ENCODE results near the gene MAIP1. TPM values are rescaled to one million over a fixed set of nuclear protein-coding genes. Genes with fewer than 3 reads are reported as not detected.
A peak's percentile ranks its signal among the peaks of the same experiment; 100 is the strongest.

MAIP1 gene, protein sequence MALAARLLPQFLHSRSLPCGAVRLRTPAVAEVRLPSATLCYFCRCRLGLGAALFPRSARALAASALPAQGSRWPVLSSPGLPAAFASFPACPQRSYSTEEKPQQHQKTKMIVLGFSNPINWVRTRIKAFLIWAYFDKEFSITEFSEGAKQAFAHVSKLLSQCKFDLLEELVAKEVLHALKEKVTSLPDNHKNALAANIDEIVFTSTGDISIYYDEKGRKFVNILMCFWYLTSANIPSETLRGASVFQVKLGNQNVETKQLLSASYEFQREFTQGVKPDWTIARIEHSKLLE
- total RNA-seq (ENCODE audit: low replicate concordance): 20.4 and 22.2 TPM in 2 replicates
- long read RNA-seq, transcript MAIP1-202 (5 exons, 1,386 nt): major isoform, 72 of 79 reads
- long read RNA-seq, partial matches to known transcripts: 1 of 79 reads
- long read RNA-seq, other reads (novel, unspliced or antisense): 6 of 79 reads

GRCh38 chr2:199955339-199956061 lies at the start of gene MAIP1, which contains the start of gene TYW5:
MAIP1 (plus strand) TSS chr2:199955582; CDS start chr2:199955799, 217 bp downstream.
TYW5 (minus strand) TSS chr2:199955491; CDS start chr2:199955470, 21 bp downstream.
- H3K27ac Mint-ChIP-seq: peak within 1 kb of the TSS; percentile 95
- peak within 1 kb of the TSS; percentile 99 for H3K4me3 Mint-ChIP-seq
- peaks cover 3% of the 10 kb centered on the region for H3K36me3 Mint-ChIP-seq
- no peaks in the 10 kb centered on the region for H3K9me3 Mint-ChIP-seq
- H3K4me1 Mint-ChIP-seq (ENCODE audit: unreplicated experiment): peaks cover 16% of the 10 kb centered on the region
- H3K27me3 Mint-ChIP-seq: no peaks in the 10 kb centered on the region
- peak; percentile 87 for DNase-seq (ENCODE audit: extremely low spot score, unreplicated experiment)
- TF ChIP-seq, protein P1, sequence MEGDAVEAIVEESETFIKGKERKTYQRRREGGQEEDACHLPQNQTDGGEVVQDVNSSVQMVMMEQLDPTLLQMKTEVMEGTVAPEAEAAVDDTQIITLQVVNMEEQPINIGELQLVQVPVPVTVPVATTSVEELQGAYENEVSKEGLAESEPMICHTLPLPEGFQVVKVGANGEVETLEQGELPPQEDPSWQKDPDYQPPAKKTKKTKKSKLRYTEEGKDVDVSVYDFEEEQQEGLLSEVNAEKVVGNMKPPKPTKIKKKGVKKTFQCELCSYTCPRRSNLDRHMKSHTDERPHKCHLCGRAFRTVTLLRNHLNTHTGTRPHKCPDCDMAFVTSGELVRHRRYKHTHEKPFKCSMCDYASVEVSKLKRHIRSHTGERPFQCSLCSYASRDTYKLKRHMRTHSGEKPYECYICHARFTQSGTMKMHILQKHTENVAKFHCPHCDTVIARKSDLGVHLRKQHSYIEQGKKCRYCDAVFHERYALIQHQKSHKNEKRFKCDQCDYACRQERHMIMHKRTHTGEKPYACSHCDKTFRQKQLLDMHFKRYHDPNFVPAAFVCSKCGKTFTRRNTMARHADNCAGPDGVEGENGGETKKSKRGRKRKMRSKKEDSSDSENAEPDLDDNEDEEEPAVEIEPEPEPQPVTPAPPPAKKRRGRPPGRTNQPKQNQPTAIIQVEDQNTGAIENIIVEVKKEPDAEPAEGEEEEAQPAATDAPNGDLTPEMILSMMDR (conservative IDR thresholded peaks at IDR 0.05): peak; percentile 27

DNA sequence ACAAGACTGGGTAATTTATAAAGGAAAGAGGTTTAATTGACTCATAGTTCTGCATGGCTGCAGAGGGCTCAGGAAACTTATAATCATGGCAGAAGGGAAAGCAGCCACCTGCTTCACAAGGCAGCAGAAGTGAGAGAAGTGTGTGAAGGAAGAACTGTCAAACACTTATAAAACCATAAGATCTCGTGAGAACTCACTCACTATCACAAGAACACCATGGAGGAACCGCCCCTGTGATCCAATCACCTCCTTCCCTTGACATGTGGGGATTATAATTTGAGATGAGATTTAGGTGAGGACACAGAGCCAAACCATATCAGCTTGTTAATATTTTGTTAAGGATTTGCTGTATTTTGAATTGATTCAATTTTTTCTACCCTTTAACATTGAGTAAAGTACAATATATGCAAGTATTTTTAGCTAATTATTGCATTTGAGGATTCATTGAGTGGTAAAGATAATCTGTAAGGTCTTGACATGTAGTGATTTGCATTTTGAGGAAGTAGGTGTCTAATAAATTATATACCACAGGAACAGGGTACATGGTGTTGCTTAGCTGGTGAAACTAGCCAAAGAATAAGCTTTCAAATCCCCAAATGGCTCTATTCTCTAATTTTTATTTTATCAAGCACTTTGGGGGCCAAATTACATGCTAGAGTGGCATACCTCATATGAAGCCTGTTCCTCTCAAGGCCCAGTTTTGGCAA lies 48.2 kb upstream of the MAIP1 start:
- DNase-seq (ENCODE audit: extremely low spot score, unreplicated experiment): no peak
- Mint-ChIP-seq H3K27me3 (peaks cover 4% of the 10 kb centered on the region), H3K36me3 (no peaks in the 10 kb centered on the region), H3K4me3 (no peak overlapping the region), H3K9me3 (no peaks in the 10 kb centered on the region), H3K4me1 (ENCODE audit: unreplicated experiment) (peaks cover 8% of the 10 kb centered on the region), H3K27ac (no peak overlapping the region)
- TF ChIP-seq, protein P1 (conservative IDR thresholded peaks at IDR 0.05): no peak

DNA sequence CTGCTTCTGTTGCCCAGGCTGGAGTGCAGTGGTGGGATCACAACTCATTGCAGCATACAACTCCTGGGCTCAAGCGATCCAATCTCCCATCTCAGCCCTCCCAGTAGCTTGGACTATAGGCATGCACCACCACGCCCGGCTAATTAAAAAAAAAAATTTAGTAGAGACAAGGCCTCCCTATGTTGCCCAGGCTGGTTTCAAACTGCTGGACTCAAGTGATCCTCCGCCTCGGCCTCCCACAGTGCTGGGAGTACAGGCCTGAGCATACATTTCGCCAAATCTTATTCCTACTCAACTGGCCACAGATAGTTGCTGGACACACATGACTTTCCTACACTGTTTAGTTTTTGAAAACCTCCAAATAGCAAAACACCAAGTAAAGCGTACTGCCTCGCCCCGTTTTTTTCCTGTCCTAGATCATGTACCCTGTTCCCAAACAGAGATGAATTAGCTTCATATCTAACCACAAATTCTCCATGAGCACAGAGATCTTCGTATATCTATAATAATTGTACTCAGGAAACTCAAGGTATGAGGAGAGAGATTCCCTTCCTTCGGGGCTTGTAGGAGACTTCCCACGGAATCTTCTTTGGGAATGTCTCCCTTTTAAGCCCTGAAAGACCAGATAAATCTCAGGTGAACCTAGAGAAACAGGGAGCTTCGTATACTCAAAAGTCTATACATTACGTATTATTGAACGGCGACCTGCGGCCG lies 44.9 kb upstream of the MAIP1 start:
- Mint-ChIP-seq H3K9me3 (no peaks in the 10 kb centered on the region), H3K27me3 (no peaks in the 10 kb centered on the region), H3K36me3 (peaks cover 6% of the 10 kb centered on the region), H3K27ac (peak overlapping the region; percentile 98), H3K4me1 (ENCODE audit: unreplicated experiment) (peaks cover 21% of the 10 kb centered on the region), H3K4me3 (peak overlapping the region; percentile 98)
- no peak for DNase-seq (ENCODE audit: extremely low spot score, unreplicated experiment)
- TF ChIP-seq, protein P1 (conservative IDR thresholded peaks at IDR 0.05): no peak

- Mint-ChIP-seq H3K27me3 (no peaks in the 10 kb centered on the region), H3K4me1 (ENCODE audit: unreplicated experiment) (peaks cover 21% of the 10 kb centered on the region), H3K27ac (peak within 1 kb of the TSS; percentile 98), H3K4me3 (peak within 1 kb of the TSS; percentile 98), H3K36me3 (peaks cover 13% of the 10 kb centered on the region), H3K9me3 (peaks cover 2% of the 10 kb centered on the region)
- TF ChIP-seq, protein P1 (conservative IDR thresholded peaks at IDR 0.05): peak; percentile 32
- peak; percentile 97 for DNase-seq (ENCODE audit: extremely low spot score, unreplicated experiment)
These were observed 44.1 kb upstream of the MAIP1 start, which contains the start of gene C2orf69 for GRCh38 chr2:199911052-199911876. C2orf69 (plus strand) TSS chr2:199911293; CDS start chr2:199911439, 146 bp downstream.

All from type B pancreatic cell (in vitro differentiated cells).